ENCODE results near the gene VPS9D1.
"Not testable (repeated sequence)": the region's sequence is repeated elsewhere in the genome, so short reads cannot be mapped to it uniquely, and the experiment has no call there.

VPS9D1 gene

GRCh38 chr16:89693931-89694783 lies 26.5 kb downstream of the VPS9D1 start:
- no peak for DNase-seq (ENCODE audit: low spot score)

- DNase-seq (ENCODE audit: low spot score): no peak
Observed at GRCh38 chr16:89693289-89693731, 27.4 kb downstream of the VPS9D1 start.

- no peak for DNase-seq (ENCODE audit: low spot score)
Observed at GRCh38 chr16:89691986-89692569, 28.6 kb downstream of the VPS9D1 start.

GRCh38 chr16:89691231-89691985 lies 29.3 kb downstream of the VPS9D1 start:
- no peak for DNase-seq (ENCODE audit: low spot score)

GRCh38 chr16:89690392-89690901 lies 30.3 kb downstream of the VPS9D1 start:
- DNase-seq (ENCODE audit: low spot score): no peak

GRCh38 chr16:89689621-89690020 lies 31.1 kb downstream of the VPS9D1 start:
- not testable (repeated sequence) for DNase-seq (ENCODE audit: low spot score)

GRCh38 chr16:89689142-89689541 lies 31.6 kb downstream of the VPS9D1 start:
- DNase-seq (ENCODE audit: low spot score): no peak

GRCh38 chr16:89688395-89688794 lies 32.3 kb downstream of the VPS9D1 start:
- DNase-seq (ENCODE audit: low spot score): no peak

GRCh38 chr16:89687092-89687940 lies 33.4 kb downstream of the VPS9D1 start:
- peak; percentile 47 for DNase-seq (ENCODE audit: low spot score)

- DNase-seq (ENCODE audit: low spot score): peak; percentile 99
Observed at GRCh38 chr16:89686520-89687091, 34.1 kb downstream of the VPS9D1 start, which contains the start of gene CDK10. Gene CDK10, plus strand, starts transcription at chr16:89686689. Its CDS starts 22 bp downstream, at chr16:89686711.

- DNase-seq (ENCODE audit: low spot score): no peak
Observed at GRCh38 chr16:89685916-89686315, 34.8 kb downstream of the VPS9D1 start.

GRCh38 chr16:89678258-89678657 lies 42.4 kb downstream of the VPS9D1 start:
- DNase-seq (ENCODE audit: low spot score): no peak

- no peak for DNase-seq (ENCODE audit: low spot score)
Observed at GRCh38 chr16:89672177-89672941, 48.3 kb downstream of the VPS9D1 start.

- not testable (repeated sequence) for DNase-seq (ENCODE audit: low spot score)
Observed at GRCh38 chr16:89671565-89671964, 49.1 kb downstream of the VPS9D1 start.

GRCh38 chr16:89670496-89671431 lies 49.9 kb downstream of the VPS9D1 start:
- DNase-seq (ENCODE audit: low spot score): peak; percentile 34

- DNase-seq (ENCODE audit: low spot score): no peak
Observed at GRCh38 chr16:89669755-89670154, 50.9 kb downstream of the VPS9D1 start.

- no peak for DNase-seq (ENCODE audit: low spot score)
Observed at GRCh38 chr16:89668790-89669158, 51.9 kb downstream of the VPS9D1 start.

- no peak for DNase-seq (ENCODE audit: low spot score)
Observed at GRCh38 chr16:89667633-89668032, 53.1 kb downstream of the VPS9D1 start.

GRCh38 chr16:89667000-89667399 lies 53.7 kb downstream of the VPS9D1 start:
- DNase-seq (ENCODE audit: low spot score): not testable (repeated sequence)

Data from AG08395 (cell line).